OCI-LY3 (cell line): Measurements from ENCODE around the gene PCGF1.

Experiments
- H2AFZ ChIP-seq: fragments of 200-600, 300-600 bp; shearing (Covaris generic); 2 replicates; pipeline ENCODE4 v1.6.0; 2014; ENCODE audit warnings: antibody characterized with exemption, low read depth, low read length
- H3K27ac ChIP-seq: fragments of 200-600, 300-600 bp; sonication (generic); 2 replicates; pipeline ENCODE4 v1.5.1; 2014; ENCODE audit warnings: mild to moderate bottlenecking, low read length, moderate library complexity, mixed read lengths
- H3K27me3 ChIP-seq: fragments of 200-600, 300-600 bp; sonication (generic); 2 replicates; pipeline ENCODE4 v1.6.1; 2014; ENCODE audit warnings: low read depth, low read length, mixed read lengths
- H3K36me3 ChIP-seq: fragments of 200-600, 300-600 bp; sonication (generic); replicated peaks from 2 replicates; pipeline ENCODE3; 2014; ENCODE audit warnings: low read depth, low read length, mixed read lengths
- H3K4me1 ChIP-seq: fragments of 300-600, 200-600 bp; sonication (generic); 2 replicates; pipeline ENCODE4 v1.6.1; 2014; ENCODE audit warnings: low read length, mixed read lengths
- H3K4me2 ChIP-seq: fragments of 200-600, 300-600 bp; sonication (generic); 2 replicates; pipeline ENCODE4 v1.6.1; 2014; ENCODE audit warnings: low read length, mixed read lengths
- H3K4me3 ChIP-seq: fragments of 300-600, 200-600 bp; sonication (generic); 2 replicates; pipeline ENCODE4 v1.5.1; 2014; ENCODE audit warnings: antibody characterized with exemption, mild to moderate bottlenecking, low read length, moderate library complexity
- H3K79me2 ChIP-seq: fragments of 300-600, 200-600 bp; shearing (Covaris generic); 2 replicates; pipeline ENCODE4 v1.6.1; 2014; ENCODE audit warnings: mild to moderate bottlenecking, low read length, mixed read lengths
- H3K9ac ChIP-seq: fragments of 300-600, 200-600 bp; shearing (Covaris generic); 2 replicates; pipeline ENCODE4 v1.6.0; 2014; ENCODE audit warnings: mild to moderate bottlenecking, low read length, moderate library complexity
- H3K9me3 ChIP-seq: fragments of 200-600, 300-600 bp; shearing (Covaris generic); 2 replicates; pipeline ENCODE4 v1.6.1; 2014; ENCODE audit warnings: low read length, mixed read lengths; ENCODE audit not compliant: insufficient read depth
- H4K20me1 ChIP-seq: fragments of 200-600, 300-600 bp; sonication (generic); 2 replicates; pipeline ENCODE4 v1.6.1; 2016; ENCODE audit warnings: low read length, mixed read lengths; ENCODE audit not compliant: insufficient read depth
- CTCF ChIP-seq: fragments of 200-600, 300-600 bp; sonication (generic); IDR thresholded peaks from 2 replicates; pipeline ENCODE4 v1.5.1; 2014; ENCODE audit warnings: antibody characterized with exemption, low read length, low read depth
- EZH2phosphoT487 ChIP-seq: fragments of 200-600 bp; shearing (Covaris generic); IDR thresholded peaks from 2 replicates; pipeline ENCODE4 v1.6.1; 2018; ENCODE audit warnings: antibody characterized with exemption, mixed run types, low read depth

The PCGF1 gene

GRCh38 chr2:74524005-74524404, 16.5 kb upstream of the PCGF1 start:
- TF ChIP-seq CTCF (no peak), EZH2phosphoT487 (no peak)
- Histone ChIP-seq H3K4me3 (no peak overlapping the region), H3K79me2 (peaks cover 22% of the 10 kb centered on the region), H3K27ac (no peak overlapping the region), H3K4me1 (peaks cover 46% of the 10 kb centered on the region), H3K4me2 (no peak overlapping the region), H3K36me3 (peaks cover 39% of the 10 kb centered on the region), H2AFZ (no peak overlapping the region), H3K9ac (no peak overlapping the region), H4K20me1 (no peaks in the 10 kb centered on the region; the same call in 1 of the 2 replicates), H3K27me3 (no peaks in the 10 kb centered on the region), H3K9me3 (no peaks in the 10 kb centered on the region)

GRCh38 chr2:74522516-74522915, 15.0 kb upstream of the PCGF1 start:
- Histone ChIP-seq H3K9me3 (no peaks in the 10 kb centered on the region), H3K9ac (no peak overlapping the region), H3K4me3 (no peak overlapping the region), H3K27ac (no peak overlapping the region), H3K79me2 (peaks cover 8% of the 10 kb centered on the region), H2AFZ (no peak overlapping the region), H3K36me3 (peaks cover 24% of the 10 kb centered on the region), H3K27me3 (no peaks in the 10 kb centered on the region), H3K4me2 (no peak overlapping the region), H3K4me1 (peaks cover 35% of the 10 kb centered on the region), H4K20me1 (no peaks in the 10 kb centered on the region)
- no peak for TF ChIP-seq CTCF
- no peak for TF ChIP-seq EZH2phosphoT487

DNA sequence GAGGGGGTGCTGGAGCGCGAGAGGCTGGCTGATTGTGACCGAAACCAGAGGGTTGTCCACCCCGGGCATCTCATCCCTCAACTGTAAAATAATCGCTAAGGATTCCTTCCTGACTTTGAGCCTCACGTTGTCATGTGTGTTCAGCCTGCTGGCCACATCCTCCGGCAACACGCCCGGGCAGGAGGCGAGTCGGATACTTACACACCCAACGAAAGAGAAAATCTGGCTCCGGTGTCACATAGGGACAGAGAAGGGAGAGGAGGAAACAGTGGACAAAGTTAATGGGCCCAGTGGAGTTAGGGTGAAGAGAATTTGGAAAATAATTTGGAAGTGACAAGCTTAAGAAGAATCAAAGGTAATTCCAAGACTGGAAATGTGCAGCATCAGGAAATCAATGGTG, 9.2 kb upstream of the PCGF1 start:
- H3K79me2 ChIP-seq: no peaks in the 10 kb centered on the region
- no peak overlapping the region for H3K27ac ChIP-seq
- H3K4me2 ChIP-seq: no peak overlapping the region
- H3K9me3 ChIP-seq: no peaks in the 10 kb centered on the region
- TF ChIP-seq EZH2phosphoT487: no peak
- no peak for TF ChIP-seq CTCF
- H3K4me1 ChIP-seq: peaks cover 16% of the 10 kb centered on the region
- no peaks in the 10 kb centered on the region for H3K27me3 ChIP-seq
- H3K4me3 ChIP-seq: no peak overlapping the region
- H2AFZ ChIP-seq: no peak overlapping the region
- H3K36me3 ChIP-seq: peaks cover 5% of the 10 kb centered on the region
- H3K9ac ChIP-seq: no peak overlapping the region
- H4K20me1 ChIP-seq: no peaks in the 10 kb centered on the region

DNA sequence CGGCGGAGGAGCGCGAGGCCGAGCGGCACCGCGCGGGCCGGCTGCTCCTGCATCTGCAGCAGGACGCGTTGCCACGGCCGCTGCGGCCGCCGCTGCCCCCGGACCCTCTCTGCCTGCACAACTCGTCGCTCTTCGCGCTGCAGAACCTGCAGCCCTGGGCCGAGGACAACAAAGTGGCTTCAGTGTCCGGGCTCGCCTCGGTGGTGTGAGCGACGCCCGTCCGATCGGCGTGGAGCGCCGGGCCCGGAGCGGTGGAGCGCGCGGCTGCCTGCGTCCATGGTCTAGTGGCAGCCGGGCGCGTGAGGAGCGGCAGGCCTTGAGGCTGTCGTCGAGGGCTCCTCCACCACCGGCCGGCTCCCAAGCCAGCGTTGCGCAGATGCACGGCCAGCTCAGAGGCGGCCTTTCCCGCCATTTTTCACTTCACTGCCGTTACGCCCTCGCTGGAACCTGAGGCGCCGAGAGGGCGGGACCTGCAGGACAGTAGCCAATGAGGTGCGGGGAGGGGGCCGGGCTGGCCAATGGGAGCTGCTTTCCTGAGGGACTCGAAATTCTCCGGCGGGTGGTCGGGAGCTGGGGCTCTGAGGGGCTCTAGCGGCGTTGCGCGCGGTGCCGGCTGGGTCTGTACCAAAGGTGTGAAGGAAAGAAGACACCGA, 8.6 kb upstream of the PCGF1 start:
- no peaks in the 10 kb centered on the region for H3K79me2 ChIP-seq
- H3K4me3 ChIP-seq: no peak overlapping the region
- no peak overlapping the region for H2AFZ ChIP-seq
- H3K27ac ChIP-seq: no peak overlapping the region
- no peak overlapping the region for H3K4me2 ChIP-seq
- no peaks in the 10 kb centered on the region for H3K9me3 ChIP-seq
- H3K27me3 ChIP-seq: no peaks in the 10 kb centered on the region
- no peaks in the 10 kb centered on the region for H4K20me1 ChIP-seq
- H3K4me1 ChIP-seq: peaks cover 16% of the 10 kb centered on the region
- no peak overlapping the region for H3K9ac ChIP-seq
- H3K36me3 ChIP-seq: peaks cover 5% of the 10 kb centered on the region
- TF ChIP-seq EZH2phosphoT487: no peak
- TF ChIP-seq CTCF: no peak
